Activated CD8-positive, alpha-beta memory T cell treated with anti-CD3 and anti-CD28 coated beads, Interleukin-2, amount 50 U/mL, for 4 hours (primary cell): ENCODE measurements around the gene SNX24.

ENCODE experiments used
- DNase-seq: peaks from one replicate; pipeline ENCODE4 v3.0.0-alpha.2; 2020

The SNX24 gene

GRCh38 chr5:123035918-123036390 is 190.5 kb downstream of the SNX24 start:
- no peak for DNase-seq

DNA sequence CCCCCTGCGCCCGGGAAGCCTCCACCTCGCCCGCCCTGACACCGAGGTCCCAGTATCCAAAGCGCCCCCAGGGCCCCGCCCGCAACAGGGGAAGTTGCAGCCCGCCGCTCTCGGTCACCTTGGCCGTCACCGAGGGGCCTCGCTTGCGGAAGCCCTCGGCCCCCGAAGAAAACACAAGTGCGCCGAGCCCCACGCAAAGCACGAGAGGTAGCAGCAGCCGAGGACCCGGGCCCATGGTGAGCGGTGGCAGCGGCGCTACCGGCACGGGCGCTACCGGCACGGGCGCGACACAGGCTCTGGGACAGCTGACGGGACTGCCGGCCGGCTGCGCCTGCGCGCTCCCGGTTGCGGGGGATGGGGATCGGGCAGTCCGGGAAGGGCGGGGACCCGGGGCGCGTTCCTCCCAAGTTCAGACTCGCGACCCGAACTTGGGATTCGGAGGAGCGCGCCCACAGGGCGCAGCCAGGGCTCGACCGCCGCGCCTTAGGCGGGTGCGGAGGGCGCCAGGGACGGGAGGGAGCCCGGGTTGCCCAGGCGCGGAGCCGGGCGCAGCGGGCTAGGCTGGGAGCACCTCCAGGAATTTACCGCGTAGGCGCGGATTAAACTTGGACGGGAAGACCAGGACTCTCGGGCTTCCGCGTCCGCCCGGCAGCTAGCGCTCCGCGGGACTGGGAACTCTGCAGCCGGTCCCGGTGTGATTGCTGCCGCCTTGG is 191.1 kb downstream of the SNX24 start, which contains the start of gene PPIC:
PPIC (minus strand) TSS at position 335 of the 713 bp plus-strand sequence; CDS start at position 235, 100 bp downstream.
- DNase-seq: no peak

GRCh38 chr5:123037104-123037418 is 191.6 kb downstream of the SNX24 start:
- DNase-seq: no peak

GRCh38 chr5:123039673-123040072 is 194.3 kb downstream of the SNX24 start:
- DNase-seq: no peak

- DNase-seq: no peak
Measured at GRCh38 chr5:123044926-123045617, 199.7 kb downstream of the SNX24 start.

DNA sequence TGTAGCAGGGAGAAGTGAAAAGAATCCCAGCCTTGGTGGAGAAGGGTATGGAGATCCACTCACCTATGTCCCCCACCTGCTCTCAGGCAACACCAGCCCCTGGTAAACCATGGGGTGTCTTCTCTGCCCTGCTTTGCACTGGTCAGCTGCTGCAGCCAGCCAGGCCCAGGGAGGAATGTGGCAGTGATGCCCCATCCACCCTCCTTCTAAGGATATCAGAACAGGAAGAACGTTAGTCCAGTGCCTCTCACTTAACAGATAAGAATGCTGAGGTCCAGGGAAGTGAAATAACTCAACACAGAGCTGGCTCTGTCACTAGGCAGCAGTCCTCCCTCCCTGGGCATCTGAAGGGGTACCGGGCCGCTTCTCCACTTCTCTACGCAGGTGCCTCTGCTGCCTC is 200.8 kb downstream of the SNX24 start:
- DNase-seq: no peak

DNA sequence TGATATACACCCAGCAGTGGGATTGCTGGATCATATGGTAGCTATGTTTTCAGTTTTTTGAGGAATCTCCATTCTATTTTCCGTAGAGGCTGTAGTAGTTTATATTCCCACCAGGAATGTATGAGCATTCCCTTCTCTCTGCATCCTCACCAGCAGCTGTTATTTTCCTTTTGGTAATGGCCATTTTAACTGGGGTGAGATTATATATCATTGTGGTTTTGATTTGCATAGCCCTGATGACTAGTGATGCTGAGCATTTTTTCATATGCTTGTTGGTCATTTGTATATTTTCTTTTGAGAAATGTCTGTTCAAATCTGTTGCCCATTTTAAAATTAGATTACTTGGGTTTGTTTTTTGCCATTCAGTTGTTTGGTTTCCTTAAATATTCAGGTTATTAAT is 202.3 kb downstream of the SNX24 start:
- no peak for DNase-seq

GRCh38 chr5:123051206-123051605 is 205.8 kb downstream of the SNX24 start:
- DNase-seq: no peak
